ENCODE measurements around the gene IL17REL. TPM values are rescaled to one million over a fixed set of nuclear protein-coding genes. Genes with fewer than 3 reads are reported as not detected.
A peak's percentile ranks its signal among the peaks of the same experiment; 100 is the strongest.

The IL17REL gene
- total and polyA plus RNA-seq, 2 of the 13 experiments (the other 11 are each of a cell fraction or from before 2014, with no cell fraction given): not detected

- TF ChIP-seq ARHGAP35 (CRISPR knock-in tag; IDR thresholded peaks at IDR 0.05; ENCODE audit: borderline replicate concordance) (no peak), BORCS8-MEF2B (CRISPR knock-in tag; IDR thresholded peaks at IDR 0.05) (no peak), SAP130 (CRISPR knock-in tag; IDR thresholded peaks at IDR 0.05; ENCODE audit: low read depth) (peak; percentile 30; the same call in 1 of the 2 replicates), KDM5A (IDR thresholded peaks at IDR 0.05; ENCODE audit: borderline replicate concordance, low read length) (no peak), ETS1 (CRISPR knock-in tag; IDR thresholded peaks at IDR 0.05) (no peak), JARID2 (CRISPR knock-in tag; IDR thresholded peaks at IDR 0.05; ENCODE audit: insufficient replicate concordance) (no peak), CREM (IDR thresholded peaks at IDR 0.05) (no peak), CREM (CRISPR knock-in tag; IDR thresholded peaks at IDR 0.05) (no peak), ZC3H4 (CRISPR knock-in tag; IDR thresholded peaks at IDR 0.05; ENCODE audit: borderline replicate concordance) (no peak), ZNF263 (CRISPR knock-in tag; IDR thresholded peaks at IDR 0.05) (peak; percentile 7; the same call in 1 of the 2 replicates), ZSCAN29 (CRISPR knock-in tag; conservative IDR thresholded peaks at IDR 0.05) (0 out of 2 replicates have a peak, but pooled peaks have one; percentile 2), ZFP41 (CRISPR knock-in tag; IDR thresholded peaks at IDR 0.05; ENCODE audit: borderline replicate concordance) (no peak), ZNF20 (CRISPR knock-in tag; IDR thresholded peaks at IDR 0.05) (no peak), SALL2 (CRISPR knock-in tag; IDR thresholded peaks at IDR 0.05) (no peak), ZNF567 (CRISPR knock-in tag; IDR thresholded peaks at IDR 0.05; ENCODE audit: borderline replicate concordance) (no peak), ZFYVE20 (CRISPR knock-in tag; IDR thresholded peaks at IDR 0.05; ENCODE audit: borderline replicate concordance, low read depth) (0 out of 2 replicates have a peak, but pooled peaks have one; percentile 1), SATB2 (CRISPR knock-in tag; IDR thresholded peaks at IDR 0.05) (no peak), ISX (CRISPR knock-in tag; conservative IDR thresholded peaks at IDR 0.05) (no peak), UBTF (CRISPR knock-in tag; IDR thresholded peaks at IDR 0.05) (no peak)
- TF ChIP-seq, protein P1, sequence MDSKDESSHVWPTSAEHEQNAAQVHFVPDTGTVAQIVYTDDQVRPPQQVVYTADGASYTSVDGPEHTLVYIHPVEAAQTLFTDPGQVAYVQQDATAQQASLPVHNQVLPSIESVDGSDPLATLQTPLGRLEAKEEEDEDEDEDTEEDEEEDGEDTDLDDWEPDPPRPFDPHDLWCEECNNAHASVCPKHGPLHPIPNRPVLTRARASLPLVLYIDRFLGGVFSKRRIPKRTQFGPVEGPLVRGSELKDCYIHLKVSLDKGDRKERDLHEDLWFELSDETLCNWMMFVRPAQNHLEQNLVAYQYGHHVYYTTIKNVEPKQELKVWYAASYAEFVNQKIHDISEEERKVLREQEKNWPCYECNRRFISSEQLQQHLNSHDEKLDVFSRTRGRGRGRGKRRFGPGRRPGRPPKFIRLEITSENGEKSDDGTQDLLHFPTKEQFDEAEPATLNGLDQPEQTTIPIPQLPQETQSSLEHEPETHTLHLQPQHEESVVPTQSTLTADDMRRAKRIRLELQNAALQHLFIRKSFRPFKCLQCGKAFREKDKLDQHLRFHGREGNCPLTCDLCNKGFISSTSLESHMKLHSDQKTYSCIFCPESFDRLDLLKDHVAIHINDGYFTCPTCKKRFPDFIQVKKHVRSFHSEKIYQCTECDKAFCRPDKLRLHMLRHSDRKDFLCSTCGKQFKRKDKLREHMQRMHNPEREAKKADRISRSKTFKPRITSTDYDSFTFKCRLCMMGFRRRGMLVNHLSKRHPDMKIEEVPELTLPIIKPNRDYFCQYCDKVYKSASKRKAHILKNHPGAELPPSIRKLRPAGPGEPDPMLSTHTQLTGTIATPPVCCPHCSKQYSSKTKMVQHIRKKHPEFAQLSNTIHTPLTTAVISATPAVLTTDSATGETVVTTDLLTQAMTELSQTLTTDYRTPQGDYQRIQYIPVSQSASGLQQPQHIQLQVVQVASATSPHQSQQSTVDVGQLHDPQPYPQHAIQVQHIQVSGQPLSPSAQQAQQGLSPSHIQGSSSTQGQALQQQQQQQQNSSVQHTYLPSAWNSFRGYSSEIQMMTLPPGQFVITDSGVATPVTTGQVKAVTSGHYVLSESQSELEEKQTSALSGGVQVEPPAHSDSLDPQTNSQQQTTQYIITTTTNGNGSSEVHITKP (CRISPR knock-in tag; IDR thresholded peaks at IDR 0.05; ENCODE audit: low read depth): no peak
- TF ChIP-seq, protein P2, sequence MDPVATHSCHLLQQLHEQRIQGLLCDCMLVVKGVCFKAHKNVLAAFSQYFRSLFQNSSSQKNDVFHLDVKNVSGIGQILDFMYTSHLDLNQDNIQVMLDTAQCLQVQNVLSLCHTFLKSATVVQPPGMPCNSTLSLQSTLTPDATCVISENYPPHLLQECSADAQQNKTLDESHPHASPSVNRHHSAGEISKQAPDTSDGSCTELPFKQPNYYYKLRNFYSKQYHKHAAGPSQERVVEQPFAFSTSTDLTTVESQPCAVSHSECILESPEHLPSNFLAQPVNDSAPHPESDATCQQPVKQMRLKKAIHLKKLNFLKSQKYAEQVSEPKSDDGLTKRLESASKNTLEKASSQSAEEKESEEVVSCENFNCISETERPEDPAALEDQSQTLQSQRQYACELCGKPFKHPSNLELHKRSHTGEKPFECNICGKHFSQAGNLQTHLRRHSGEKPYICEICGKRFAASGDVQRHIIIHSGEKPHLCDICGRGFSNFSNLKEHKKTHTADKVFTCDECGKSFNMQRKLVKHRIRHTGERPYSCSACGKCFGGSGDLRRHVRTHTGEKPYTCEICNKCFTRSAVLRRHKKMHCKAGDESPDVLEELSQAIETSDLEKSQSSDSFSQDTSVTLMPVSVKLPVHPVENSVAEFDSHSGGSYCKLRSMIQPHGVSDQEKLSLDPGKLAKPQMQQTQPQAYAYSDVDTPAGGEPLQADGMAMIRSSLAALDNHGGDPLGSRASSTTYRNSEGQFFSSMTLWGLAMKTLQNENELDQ (CRISPR knock-in tag; IDR thresholded peaks at IDR 0.05; ENCODE audit: borderline replicate concordance): no peak
These were observed 51.5 kb downstream of the IL17REL start (continued) for GRCh38 chr22:49961005-49961600.

Measured in HepG2 (cell line).